Fibroblast of lung (primary cell): ENCODE measurements around the gene TSPAN5. TPM values are rescaled to one million over a fixed set of nuclear protein-coding genes. Genes with fewer than 3 reads are reported as not detected.

Experiments used
- DNase-seq, 2 donors: peaks; one replicate each; pipeline versions ENCODE4 v3.0.0 to v3.0.0-alpha.2; 2010; ENCODE audit warnings: low read depth in 2 of 2
- H2AFZ ChIP-seq: 2 replicates; pipeline ENCODE4 v1.5.1; 2012; ENCODE audit warnings: low read length, control low read depth, inconsistent platforms
- H3K27ac ChIP-seq: 2 replicates; pipeline ENCODE4 v1.5.1; 2011; ENCODE audit warnings: low read length, control low read depth; ENCODE audit not compliant: insufficient read depth
- H3K27me3 ChIP-seq: 2 replicates; pipeline ENCODE4 v1.5.1; 2011; ENCODE audit warnings: mild to moderate bottlenecking, low read length; ENCODE audit not compliant: control insufficient read depth, insufficient read depth
- H3K36me3 ChIP-seq: 2 replicates; pipeline ENCODE4 v1.5.1; 2011; ENCODE audit warnings: low read length; ENCODE audit not compliant: control insufficient read depth, insufficient read depth
- H3K4me1 ChIP-seq: 2 replicates; pipeline ENCODE4 v1.5.1; 2011; ENCODE audit warnings: low read length; ENCODE audit not compliant: control insufficient read depth, insufficient read depth; ENCODE audit errors: extremely low read depth
- H3K4me2 ChIP-seq: 2 replicates; pipeline ENCODE4 v1.5.1; 2011; ENCODE audit warnings: low read length, control low read depth; ENCODE audit not compliant: insufficient read depth; ENCODE audit errors: extremely low read depth
- H3K4me3 ChIP-seq, 4 experiments: fragments of 200-600 bp in 1 of 4; sonication (generic) in 1 of 4; replicated peaks in 1 of 4; 2 replicates each; pipeline ENCODE4 v1.5.1; 2011 to 2016; ENCODE audit warnings: low read length in 4 of 4, low read depth in 3 of 4, mild to moderate bottlenecking in 3 of 4, control low read depth in 2 of 4, inconsistent platforms in 1 of 4, mixed read lengths in 1 of 4; ENCODE audit not compliant: insufficient read depth in 1 of 4; ENCODE audit errors: control extremely low read depth in 1 of 4
- H3K79me2 ChIP-seq: 2 replicates; pipeline ENCODE4 v1.5.1; 2012; ENCODE audit warnings: mild to moderate bottlenecking, low read length, inconsistent platforms; ENCODE audit not compliant: control insufficient read depth, insufficient read depth
- H3K9ac ChIP-seq: 2 replicates; pipeline ENCODE4 v1.5.1; 2011; ENCODE audit warnings: mild to moderate bottlenecking, low read length, control low read depth; ENCODE audit not compliant: insufficient read depth
- H3K9me3 ChIP-seq: 2 replicates; pipeline ENCODE4 v1.5.1; 2012; ENCODE audit warnings: low read depth, low read length; ENCODE audit not compliant: control insufficient read depth, insufficient read depth
- H4K20me1 ChIP-seq: 2 replicates; pipeline ENCODE4 v1.5.1; 2011; ENCODE audit warnings: low read length; ENCODE audit not compliant: control insufficient read depth, insufficient read depth; ENCODE audit errors: extremely low read depth
- CTCF ChIP-seq, 2 donors: IDR thresholded peaks in 1 of 2; conservative IDR thresholded peaks in 1 of 2; 1 replicate in 1 of 2; 2 replicates in 1 of 2; pipeline ENCODE4 v1.5.1; 2011 to 2012; ENCODE audit warnings: low read length in 2 of 2, control low read depth in 1 of 2, inconsistent platforms in 1 of 2, low read depth in 1 of 2, mild to moderate bottlenecking in 1 of 2
- EZH2 ChIP-seq: IDR thresholded peaks from 2 replicates; pipeline ENCODE4 v1.5.1; 2012; ENCODE audit warnings: low read length, control low read depth, mild to moderate bottlenecking; ENCODE audit errors: missing control alignments
- polyA plus RNA-seq, 2 donors: library from polyadenylated mRNA; depleted of rRNA in 1 of 2; stranded (reverse) in 1 of 2; unstranded in 1 of 2; fragments of >200 nt; gene quantifications; 2 replicates each; pipeline ENCODE4 v1.2.1, GENCODE V29; 2011 to 2012; ENCODE audit warnings: missing spikeins in 1 of 2
- total RNA-seq: library from RNA; depleted of rRNA; stranded (reverse); fragments of >200 nt; gene quantifications from 2 replicates; pipeline ENCODE4 v1.2.1, GENCODE V29; 2014

The TSPAN5 gene
- total and polyA plus RNA-seq, 2 donors (not counting 1 experiment from before 2014, with no cell fraction given): 109 to 129 TPM

GRCh38 chr4:98573791-98574190 lies 84.6 kb downstream of the TSPAN5 start:
- Histone ChIP-seq H3K27me3 (no peaks in the 10 kb centered on the region), H3K79me2 (peaks cover 31% of the 10 kb centered on the region), H3K9ac (no peak overlapping the region), H2AFZ (no peak overlapping the region), H3K4me2 (no peak overlapping the region), H3K9me3 (no peaks in the 10 kb centered on the region), H3K36me3 (no peaks in the 10 kb centered on the region), H3K4me1 (peaks cover 2% of the 10 kb centered on the region), H4K20me1 (no peaks in the 10 kb centered on the region), H3K4me3 (no peak overlapping the region), H3K27ac (no peak overlapping the region)
- TF ChIP-seq CTCF (conservative IDR thresholded peaks at IDR 0.05 in 1 of 2, IDR thresholded peaks at IDR 0.05 in 1 of 2; ENCODE audit: low read depth in 1 of 2, low read length in 2 of 2): no peak
- TF ChIP-seq EZH2: no peak
- no peak for DNase-seq

GRCh38 chr4:98572697-98573096 lies 85.7 kb downstream of the TSPAN5 start:
- H3K4me1 ChIP-seq: no peaks in the 10 kb centered on the region
- no peak overlapping the region for H3K9ac ChIP-seq
- peaks cover 31% of the 10 kb centered on the region for H3K79me2 ChIP-seq
- peak in 1 of 2 donors; percentile 41 for DNase-seq
- no peaks in the 10 kb centered on the region for H3K27me3 ChIP-seq
- H3K4me2 ChIP-seq: no peak overlapping the region
- no peak overlapping the region for H3K27ac ChIP-seq
- no peak for TF ChIP-seq EZH2
- TF ChIP-seq CTCF (conservative IDR thresholded peaks at IDR 0.05 in 1 of 2, IDR thresholded peaks at IDR 0.05 in 1 of 2; ENCODE audit: low read depth in 1 of 2, low read length in 2 of 2): no peak
- no peak overlapping the region for H2AFZ ChIP-seq
- no peaks in the 10 kb centered on the region for H4K20me1 ChIP-seq
- no peak overlapping the region for H3K4me3 ChIP-seq
- no peaks in the 10 kb centered on the region for H3K9me3 ChIP-seq
- no peaks in the 10 kb centered on the region for H3K36me3 ChIP-seq

- Histone ChIP-seq H3K36me3 (no peaks in the 10 kb centered on the region), H2AFZ (no peak overlapping the region), H4K20me1 (no peaks in the 10 kb centered on the region), H3K9me3 (no peaks in the 10 kb centered on the region), H3K4me3 (no peak overlapping the region), H3K27ac (no peak overlapping the region), H3K27me3 (no peaks in the 10 kb centered on the region), H3K4me1 (no peaks in the 10 kb centered on the region), H3K9ac (no peak overlapping the region), H3K4me2 (no peak overlapping the region), H3K79me2 (peaks cover 29% of the 10 kb centered on the region)
- DNase-seq: no peak
- TF ChIP-seq EZH2: no peak
- no peak for TF ChIP-seq CTCF (conservative IDR thresholded peaks at IDR 0.05 in 1 of 2, IDR thresholded peaks at IDR 0.05 in 1 of 2; ENCODE audit: low read depth in 1 of 2, low read length in 2 of 2)
Measured at GRCh38 chr4:98571161-98571786, 87.1 kb downstream of the TSPAN5 start.
